ENCODE results near the gene CPAMD8.
A peak's percentile ranks its signal among the peaks of the same experiment; 100 is the strongest.

CPAMD8 gene

DNA sequence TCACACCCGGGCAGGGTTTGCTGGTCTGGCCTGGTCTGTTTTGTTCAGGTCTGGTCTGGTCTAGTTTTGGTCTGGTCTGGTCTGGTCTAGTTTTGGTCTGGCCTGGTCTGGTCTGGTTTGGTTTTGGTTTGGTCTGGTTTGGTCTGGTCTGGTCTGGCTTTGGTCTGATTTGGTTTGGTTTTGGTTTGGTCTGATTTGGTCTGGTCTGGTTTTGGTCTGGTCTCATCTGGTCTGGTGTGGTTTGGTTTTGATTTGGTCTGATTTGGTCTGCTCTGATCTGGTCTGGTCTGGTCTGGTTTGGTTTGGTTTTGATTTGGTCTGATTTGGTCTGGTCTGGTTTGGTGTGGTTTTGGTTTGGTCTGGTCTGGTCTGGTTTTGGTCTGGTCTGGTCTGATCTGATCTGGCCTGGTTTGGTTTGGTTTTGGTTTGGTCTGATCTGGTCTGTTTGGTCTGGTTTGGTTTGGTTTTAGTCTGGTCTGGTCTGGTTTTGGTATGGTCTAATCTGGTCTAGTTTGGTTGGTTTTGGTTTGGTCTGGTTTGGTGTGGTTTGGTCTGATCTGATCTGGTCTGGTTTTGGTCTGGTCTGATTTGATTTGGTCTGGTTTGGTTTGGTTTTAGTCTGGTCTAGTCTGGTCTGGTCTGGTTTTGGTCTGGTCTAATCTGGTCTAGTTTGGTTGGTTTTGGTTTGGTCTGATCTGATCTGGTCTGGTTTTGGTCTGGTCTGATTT is 152.2 kb downstream of the CPAMD8 start:
- DNase-seq (ENCODE audit: low spot score), result no peak

DNA sequence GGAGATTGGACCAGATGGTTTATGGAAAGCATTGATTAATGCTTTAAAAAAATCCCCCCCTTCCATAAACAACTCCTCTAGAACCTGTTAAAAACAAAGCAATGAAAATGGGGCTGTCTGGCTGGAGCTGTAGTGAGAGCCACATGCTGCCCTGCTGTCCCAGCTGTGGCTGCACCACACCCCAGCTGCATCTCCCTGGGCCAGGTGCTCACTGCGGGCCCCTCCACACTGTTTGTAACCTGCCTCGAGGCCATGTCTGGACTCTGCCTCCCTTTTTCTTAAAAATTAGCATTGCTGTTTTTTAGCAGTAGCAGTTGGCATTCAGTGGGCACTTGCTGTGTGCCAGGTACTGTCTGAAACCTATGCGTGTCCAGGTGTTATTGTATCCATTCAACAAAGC is 153.0 kb downstream of the CPAMD8 start:
- DNase-seq (ENCODE audit: low spot score), result no peak

DNA sequence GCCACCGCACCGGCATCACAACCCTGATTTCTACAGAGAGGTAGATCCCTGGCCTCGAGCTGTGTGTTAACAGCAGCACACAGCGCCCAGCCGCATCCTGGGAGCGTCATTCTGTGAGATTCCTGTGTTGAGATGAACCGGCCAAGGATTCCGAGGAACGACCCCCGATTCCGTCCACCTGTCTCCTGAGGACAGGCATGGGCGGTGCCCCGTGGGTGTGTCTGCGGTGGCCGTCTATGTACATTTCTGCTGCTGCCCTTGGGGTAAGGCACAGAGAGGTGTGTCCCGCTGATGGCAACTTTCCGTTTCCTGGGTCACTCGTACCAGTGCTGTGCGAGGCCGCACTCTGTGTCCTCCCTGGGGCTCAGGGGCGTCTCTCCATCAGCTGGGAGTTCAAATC is 153.9 kb downstream of the CPAMD8 start:
- DNase-seq (ENCODE audit: low spot score), result no peak

DNA sequence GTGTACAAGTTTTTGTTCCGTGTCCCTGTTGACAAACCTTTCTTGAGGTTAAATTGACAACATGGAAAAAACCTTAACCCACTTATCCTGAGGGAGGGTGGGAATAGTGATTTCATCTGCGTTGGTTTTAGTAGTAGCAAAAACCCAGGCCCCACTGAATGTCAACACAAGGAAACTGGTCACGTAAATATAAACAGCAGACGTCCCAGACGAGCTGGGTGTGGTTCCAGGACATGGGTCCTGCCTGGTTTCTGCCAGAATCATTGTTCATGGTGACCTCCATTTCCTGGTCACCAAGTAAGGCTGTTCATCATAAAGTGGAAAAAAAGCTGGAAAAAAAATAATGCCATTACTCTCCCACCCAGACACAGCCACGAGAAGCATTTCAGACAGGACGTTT is 154.7 kb downstream of the CPAMD8 start:
- no peak for DNase-seq (ENCODE audit: low spot score)

DNA sequence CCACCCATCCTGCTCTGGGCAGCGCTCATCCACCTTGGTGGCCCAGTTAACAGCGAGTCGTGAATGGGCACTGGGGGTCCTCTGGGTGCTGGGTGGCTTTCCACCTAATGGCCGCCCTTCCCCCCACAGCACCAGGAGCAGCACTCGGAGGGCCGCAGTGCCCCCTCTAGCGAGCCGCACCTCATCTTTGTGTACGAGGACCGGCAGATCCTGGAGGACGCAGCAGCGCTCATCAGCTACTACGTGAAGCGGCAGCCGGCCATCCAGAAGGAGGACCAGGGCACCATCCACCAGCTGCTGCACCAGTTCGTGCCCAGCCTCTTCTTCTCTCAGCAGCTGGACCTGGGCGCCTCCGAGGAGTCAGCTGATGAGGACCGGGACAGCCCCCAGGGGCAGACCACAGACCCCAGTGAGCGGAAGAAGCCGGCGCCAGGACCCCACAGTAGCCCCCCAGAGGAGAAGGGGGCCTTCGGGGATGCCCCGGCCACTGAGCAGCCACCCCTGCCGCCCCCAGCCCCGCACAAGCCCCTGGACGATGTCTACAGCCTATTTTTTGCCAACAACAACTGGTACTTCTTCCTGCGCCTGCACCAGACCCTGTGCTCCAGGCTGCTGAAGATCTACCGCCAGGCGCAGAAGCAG is 157.2 kb downstream of the CPAMD8 start:
- DNase-seq (ENCODE audit: low spot score), result no peak

DNA sequence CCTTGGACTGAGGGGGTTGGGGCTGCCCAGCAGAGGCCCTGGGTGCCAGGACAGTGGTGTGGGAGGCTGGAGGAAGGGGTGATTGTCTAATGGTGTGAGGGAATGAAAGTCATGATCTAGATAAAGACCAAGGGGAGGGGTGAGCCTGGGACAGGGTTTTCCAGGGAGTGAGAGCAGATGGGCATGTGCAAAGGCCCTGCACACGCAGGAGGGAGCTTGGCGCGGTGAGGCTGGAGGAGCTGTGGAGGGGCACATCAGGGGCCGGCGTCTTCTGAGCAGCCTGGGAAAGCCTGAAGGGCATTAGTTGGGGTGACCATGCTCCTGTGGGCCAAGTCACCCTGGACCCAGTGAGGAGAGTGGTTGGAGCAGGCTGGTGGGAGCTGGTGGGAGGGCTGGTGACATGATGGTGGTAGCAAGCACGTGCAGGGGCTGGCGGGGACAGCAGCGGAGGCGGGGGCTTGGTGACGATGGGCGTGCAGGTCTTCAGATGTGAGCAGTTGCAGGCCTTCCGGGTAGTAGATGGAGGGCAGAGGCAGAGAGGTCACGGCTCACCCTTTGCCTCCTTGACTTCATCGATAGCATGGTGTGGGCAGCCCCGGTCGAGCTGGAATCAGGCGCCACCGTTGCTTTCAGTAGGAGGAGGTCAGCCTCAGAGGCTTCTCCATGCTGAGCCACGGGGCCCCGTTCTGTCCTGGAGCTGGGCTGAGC is 158.0 kb downstream of the CPAMD8 start:
- no peak for DNase-seq (ENCODE audit: low spot score)

DNA sequence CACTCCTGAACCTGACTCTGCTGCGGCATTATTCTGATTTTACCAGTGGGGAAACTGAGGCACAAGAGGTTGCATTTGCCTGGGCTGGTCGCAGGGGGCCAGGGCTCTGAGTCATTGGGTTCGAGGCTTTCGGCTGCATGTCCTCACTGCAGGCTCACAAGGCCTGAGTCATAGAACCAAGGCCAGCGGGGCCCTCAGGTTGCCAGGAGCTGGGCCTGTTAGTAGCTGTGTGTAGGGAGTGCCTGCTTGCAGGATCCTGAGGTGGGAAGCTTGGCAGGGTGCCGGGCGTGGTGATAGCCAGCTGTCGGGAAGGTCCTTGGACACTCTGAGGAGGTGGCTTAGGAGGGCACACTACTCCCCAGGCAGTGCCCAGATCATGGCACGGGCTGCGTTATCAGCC is 159.4 kb downstream of the CPAMD8 start:
- DNase-seq (ENCODE audit: low spot score), result no peak

DNA sequence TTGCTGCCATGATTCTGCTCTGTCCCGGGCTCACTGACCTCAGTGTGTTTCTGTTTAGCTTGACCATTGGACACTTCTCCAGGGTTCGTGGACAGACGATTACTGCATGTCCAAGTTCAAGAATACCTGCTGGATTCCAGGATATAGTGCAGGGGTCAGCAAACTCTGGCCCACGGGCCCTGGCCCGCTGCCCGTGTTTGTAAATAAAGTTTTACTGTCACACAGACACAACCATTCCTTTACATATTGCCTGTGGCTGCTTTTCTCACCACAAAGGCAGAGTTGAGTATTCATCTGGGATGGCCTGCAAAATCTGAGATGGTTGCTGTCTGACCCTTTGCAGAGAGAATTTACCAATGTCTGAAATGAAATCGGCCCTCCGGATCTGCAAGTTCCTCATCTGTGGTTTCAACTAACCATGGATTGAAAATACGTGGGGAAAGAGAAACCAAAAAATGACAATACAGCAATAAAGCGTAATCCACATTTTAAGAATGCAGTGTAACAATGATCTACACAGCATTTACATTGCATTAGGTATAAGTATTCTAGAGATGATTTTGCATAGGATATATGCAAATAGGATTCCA is 163.7 kb downstream of the CPAMD8 start:
- DNase-seq (ENCODE audit: low spot score), result no peak

DNA sequence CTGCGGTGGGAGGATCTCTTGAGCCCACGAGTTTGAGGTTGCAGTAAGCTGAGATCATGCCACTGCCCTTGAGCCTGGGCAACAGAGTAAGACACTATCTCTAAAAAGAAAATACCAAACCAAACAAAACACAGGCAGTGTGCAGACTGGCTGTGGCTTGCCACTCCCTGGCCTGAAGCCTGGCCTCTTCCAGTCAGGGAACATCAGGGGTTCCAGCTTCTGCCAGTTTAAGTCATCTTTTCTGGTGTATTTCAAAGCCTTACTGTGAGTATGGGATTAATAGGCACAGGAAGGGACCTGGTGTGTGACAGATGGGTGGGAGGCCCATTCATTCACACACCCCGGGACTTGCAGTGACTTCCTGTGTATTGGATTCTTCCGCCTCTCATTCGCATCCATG is 164.8 kb downstream of the CPAMD8 start:
- DNase-seq (ENCODE audit: low spot score), result no peak

DNA sequence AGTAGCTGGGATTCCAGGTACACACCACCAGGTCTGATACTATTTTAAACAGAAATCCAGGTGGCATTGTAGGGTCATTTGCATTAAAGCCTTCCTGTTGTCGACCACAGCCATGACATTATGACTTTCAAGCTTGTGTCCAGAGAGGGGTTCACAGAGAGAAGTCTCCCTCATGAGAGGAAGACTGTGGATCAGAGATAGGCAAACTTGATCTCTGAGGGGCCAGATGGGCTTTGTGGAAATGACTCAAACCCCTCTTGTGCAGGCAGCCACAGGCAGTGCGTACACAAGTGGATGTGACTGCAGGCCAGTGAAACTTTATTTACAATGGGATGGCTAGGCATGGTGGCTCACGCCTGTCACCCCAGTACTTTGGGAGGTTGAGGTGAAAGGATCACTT is 165.6 kb downstream of the CPAMD8 start:
- DNase-seq (ENCODE audit: low spot score), result no peak

DNA sequence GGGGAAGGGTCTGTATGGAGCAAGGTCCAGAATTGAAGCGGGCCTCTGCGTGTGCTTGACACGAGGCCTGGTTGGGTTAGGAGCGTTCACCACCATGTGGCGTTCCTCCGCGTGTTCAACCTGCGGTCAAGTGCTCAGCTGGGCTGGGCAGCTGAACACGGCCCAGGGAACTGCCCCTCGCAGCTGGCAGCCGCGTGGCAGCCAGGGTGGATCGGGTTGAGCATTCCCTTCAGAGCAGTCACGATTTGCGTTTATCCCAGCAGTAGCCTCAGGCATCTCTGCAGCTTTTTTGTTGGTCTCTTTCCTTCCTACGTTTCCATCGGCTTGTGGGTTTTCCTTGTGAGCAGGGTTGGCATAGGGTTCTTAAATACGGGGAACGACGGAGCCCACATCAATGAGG is 166.5 kb downstream of the CPAMD8 start:
- no peak for DNase-seq (ENCODE audit: low spot score)

DNA sequence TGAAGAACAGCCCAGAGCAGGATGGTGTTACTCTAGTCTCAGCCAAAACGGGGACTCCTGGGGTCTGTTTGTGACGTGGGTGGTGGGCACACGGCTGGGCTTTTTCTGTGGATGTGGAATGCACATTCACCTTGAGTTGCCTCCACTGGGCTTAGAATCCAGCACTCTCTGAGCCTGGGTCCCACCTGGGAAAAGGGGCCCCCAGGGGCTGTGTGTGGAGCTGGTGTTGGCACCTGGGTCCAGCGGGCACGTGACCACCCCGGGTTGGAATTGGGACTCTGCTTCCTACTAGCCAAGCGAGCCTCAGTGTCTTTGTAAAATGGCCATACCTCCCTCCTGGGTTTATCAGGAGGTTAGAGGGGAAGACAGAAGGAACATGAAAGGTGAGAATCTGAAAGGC is 167.0 kb downstream of the CPAMD8 start:
- no peak for DNase-seq (ENCODE audit: low spot score)

DNA sequence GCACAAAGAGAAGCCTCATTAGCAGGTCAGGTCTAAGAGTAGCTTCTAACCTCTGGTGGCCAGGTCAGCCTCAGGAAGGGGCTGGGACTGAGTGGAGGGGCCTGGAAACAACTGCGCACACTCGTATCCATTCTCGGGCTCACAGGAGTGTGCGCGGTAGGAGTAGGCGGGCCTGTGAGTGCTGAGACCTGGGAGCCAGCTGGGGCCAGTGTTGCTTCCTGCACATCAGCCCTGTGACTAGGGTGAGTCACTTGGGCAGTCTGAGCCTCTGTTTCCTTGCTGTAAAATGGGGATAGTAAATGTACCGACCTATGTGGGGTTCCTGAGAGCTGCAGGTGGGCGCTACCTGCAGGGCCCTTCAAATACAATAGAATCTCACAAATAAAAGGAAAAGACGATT is 170.5 kb downstream of the CPAMD8 start:
- DNase-seq (ENCODE audit: low spot score), result no peak

DNA sequence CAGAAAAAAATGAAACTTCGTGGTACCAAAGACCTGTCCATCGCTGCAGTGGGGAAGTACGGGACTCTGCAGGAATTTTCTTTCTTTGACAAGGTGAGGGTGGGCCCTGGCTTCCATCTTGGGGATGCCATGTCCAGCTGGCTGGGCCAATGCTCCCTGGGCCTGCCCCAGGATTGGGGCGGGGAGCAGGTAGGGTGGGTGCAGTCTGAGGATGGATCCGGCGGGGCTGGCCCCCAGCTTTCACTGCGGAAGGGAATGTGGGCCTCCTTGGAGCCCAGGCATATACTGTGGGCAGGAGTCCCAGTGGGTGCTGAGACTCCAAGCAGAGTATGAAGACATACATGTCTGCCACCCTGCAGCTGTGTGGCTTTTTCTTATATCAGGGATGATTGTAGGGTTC is 173.5 kb downstream of the CPAMD8 start:
- no peak for DNase-seq (ENCODE audit: low spot score)

DNA sequence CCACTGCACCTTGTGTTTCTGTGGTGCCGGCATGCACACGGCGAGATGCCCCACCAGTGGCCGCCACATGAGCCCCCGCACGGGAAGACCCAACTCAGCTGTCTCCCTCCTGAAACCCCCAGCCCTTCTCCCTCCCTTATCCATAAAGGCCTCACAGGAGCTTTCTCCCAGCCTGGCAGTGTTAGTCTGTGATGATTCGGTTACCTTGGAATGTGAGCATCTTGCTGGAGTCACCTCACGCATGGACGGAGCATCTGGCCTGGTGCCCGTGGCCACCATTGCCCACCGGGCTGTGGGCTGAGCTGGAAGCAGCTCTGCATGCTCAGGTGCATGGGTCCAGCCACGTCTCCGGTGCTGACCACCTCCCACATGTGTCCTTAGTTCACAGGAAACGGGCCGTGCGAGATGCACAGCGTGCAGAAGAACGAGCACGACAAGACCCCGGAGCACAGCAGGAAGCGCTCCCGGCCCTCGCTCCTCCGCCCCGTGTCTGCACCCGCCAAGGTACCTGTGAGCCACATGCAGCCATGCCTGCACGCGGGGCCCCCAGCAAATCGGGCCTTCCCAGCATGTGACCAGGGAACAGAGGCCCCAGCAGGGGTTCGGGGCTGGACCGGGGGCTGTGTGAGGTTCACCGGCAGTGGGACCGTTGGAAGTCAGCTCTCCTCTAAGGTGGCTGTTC is 175.4 kb downstream of the CPAMD8 start:
- DNase-seq (ENCODE audit: low spot score), result peak; percentile 70

DNA sequence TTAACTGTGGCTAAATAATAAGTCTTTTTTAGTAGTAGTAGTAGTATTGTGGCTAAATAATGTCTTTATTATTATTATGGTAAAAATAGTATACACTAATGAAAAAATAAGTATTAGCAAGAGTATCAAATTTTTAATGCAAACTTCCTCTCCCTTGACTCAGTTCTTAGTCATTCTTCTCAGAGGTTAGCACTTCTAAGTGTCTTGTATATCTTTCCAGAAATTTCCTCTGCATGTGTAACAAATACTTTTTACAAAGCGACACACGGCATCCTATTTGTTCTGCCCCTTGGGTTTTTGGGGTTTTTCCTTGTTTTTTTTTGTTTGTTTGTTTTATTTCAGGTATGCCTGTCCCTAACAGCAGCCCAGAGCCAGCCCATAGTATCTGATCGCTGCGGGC is 176.5 kb downstream of the CPAMD8 start:
- DNase-seq (ENCODE audit: low spot score), result peak; percentile 58

DNA sequence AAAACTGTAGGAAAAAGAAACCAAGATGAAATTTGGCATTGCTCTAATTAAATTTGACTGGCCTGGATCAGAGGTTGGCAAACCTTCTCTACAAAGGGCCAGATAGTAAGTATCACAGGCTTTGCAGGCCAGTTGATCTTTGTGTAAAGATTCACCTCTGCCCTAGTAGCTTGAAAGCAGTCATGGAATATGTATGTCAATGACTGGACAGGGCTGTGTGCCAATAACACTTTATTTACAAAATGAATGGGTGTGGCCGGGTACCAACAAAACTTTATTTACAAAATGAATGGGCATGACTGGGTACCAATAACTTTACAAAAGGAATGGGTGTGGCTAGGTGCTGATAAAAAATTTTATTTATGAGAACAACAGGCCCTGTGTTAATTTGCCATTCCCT is 177.4 kb downstream of the CPAMD8 start:
- peak; percentile 74 for DNase-seq (ENCODE audit: low spot score)

DNA sequence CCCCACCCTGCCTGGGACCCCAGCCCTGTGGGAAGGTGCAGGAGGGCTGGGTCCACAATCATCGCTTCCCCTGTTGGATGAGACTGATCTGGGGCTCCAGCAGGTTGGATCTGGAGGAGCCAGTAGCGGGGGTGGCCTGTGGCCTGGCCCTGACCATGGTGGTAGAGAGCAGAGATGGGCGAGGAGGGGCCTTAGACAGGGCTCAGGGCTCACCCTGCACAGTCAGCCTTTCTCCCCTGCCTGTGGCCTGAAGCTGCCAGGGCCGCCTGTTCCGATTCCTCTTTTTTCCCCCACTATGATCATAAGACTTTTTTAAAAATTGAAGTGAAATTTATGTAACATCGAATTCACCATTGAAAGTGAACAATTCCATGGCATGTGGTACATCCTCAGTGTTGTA is 179.2 kb downstream of the CPAMD8 start:
- no peak for DNase-seq (ENCODE audit: low spot score)

DNA sequence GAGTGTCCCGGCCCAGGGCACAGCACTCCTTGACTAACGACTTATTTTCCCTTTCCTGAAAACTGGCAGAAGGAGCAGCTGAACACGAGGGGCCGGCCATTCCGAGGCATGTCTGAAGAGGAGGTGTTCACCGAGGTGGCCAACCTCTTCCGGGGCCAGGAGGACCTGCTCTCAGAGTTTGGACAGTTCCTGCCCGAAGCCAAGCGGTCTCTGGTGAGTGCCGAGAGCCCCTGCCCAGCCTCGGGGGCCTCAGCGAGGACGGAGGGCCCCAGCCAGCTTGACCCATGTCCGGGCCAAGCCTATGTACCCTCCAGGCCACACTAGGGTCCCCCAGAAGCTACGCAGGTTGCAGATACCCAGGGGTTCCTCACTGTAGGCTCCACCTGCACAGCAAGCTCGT is 179.7 kb downstream of the CPAMD8 start:
- DNase-seq (ENCODE audit: low spot score), result no peak
